HAP-1 (cell line): ENCODE results near the gene CFAP299.
"Not testable (repeated sequence)": the region's sequence is repeated elsewhere in the genome, so short reads cannot be mapped to it uniquely, and the experiment has no call there.

Experiments
- DNase-seq, 2 experiments: peaks; one replicate each; pipeline ENCODE4 v3.0.0-alpha.2; 2016 to 2020; ENCODE audit warnings: low spot score in 2 of 2
- H3K27me3 ChIP-seq: fragments of 250-450 bp; sonication (Bioruptor Pico); 2 replicates; pipeline ENCODE4 v1.5.1; 2020; ENCODE audit warnings: low read depth, mild to moderate bottlenecking, moderate library complexity
- H3K36me3 ChIP-seq: fragments of 250-450 bp; sonication (Bioruptor Pico); replicated peaks from 2 replicates; pipeline ENCODE4 v1.5.1; 2020; ENCODE audit warnings: mild to moderate bottlenecking
- H3K4me1 ChIP-seq: fragments of 250-450 bp; sonication (Bioruptor Pico); 2 replicates; pipeline ENCODE4 v1.5.1; 2020; ENCODE audit warnings: mild to moderate bottlenecking
- H3K4me3 ChIP-seq: fragments of 250-450 bp; sonication (Bioruptor Pico); 2 replicates; pipeline ENCODE4 v1.5.1; 2020; ENCODE audit warnings: mild to moderate bottlenecking, moderate library complexity
- H3K9me3 ChIP-seq: fragments of 250-450 bp; sonication (Bioruptor Pico); 2 replicates; pipeline ENCODE4 v1.5.1; 2020; ENCODE audit warnings: mild to moderate bottlenecking, moderate library complexity
- in situ Hi-C: fragments of 300-500 bp; cut with MboI; formaldehyde crosslinking; loops from 3 replicates; pipeline ENCODE4 v1.14.3; 2020; ENCODE audit warnings: low sequenced_read_pairs, inconsistent platforms, mixed read lengths

CFAP299 gene

GRCh38 chr4:80420638-80421037 lies 85.1 kb downstream of the CFAP299 start:
- Histone ChIP-seq H3K36me3 (no peaks in the 10 kb centered on the region), H3K4me3 (no peak overlapping the region), H3K9me3 (no peaks in the 10 kb centered on the region), H3K27me3 (no peaks in the 10 kb centered on the region), H3K4me1 (peaks cover 25% of the 10 kb centered on the region)
- in situ Hi-C loops: no loop called here
- no peak for DNase-seq

GRCh38 chr4:80422727-80423404 lies 87.3 kb downstream of the CFAP299 start:
- DNase-seq: no peak
- no peaks in the 10 kb centered on the region for H3K27me3 ChIP-seq
- no peak overlapping the region for H3K4me3 ChIP-seq
- H3K4me1 ChIP-seq: peaks cover 38% of the 10 kb centered on the region
- no peaks in the 10 kb centered on the region for H3K36me3 ChIP-seq
- no peaks in the 10 kb centered on the region for H3K9me3 ChIP-seq
- in situ Hi-C loops: no loop called here

- Histone ChIP-seq H3K4me3 (no peak overlapping the region), H3K36me3 (no peaks in the 10 kb centered on the region), H3K4me1 (peaks cover 38% of the 10 kb centered on the region), H3K27me3 (no peaks in the 10 kb centered on the region), H3K9me3 (no peaks in the 10 kb centered on the region)
- no peak for DNase-seq
- in situ Hi-C loops: no loop called here
Observed at GRCh38 chr4:80423553-80424224, 88.2 kb downstream of the CFAP299 start.

- in situ Hi-C loops: no loop called here
- peaks cover 38% of the 10 kb centered on the region for H3K4me1 ChIP-seq
- H3K36me3 ChIP-seq: no peaks in the 10 kb centered on the region
- no peak for DNase-seq
- H3K9me3 ChIP-seq: no peaks in the 10 kb centered on the region
- no peaks in the 10 kb centered on the region for H3K27me3 ChIP-seq
- H3K4me3 ChIP-seq: no peak overlapping the region
Observed at GRCh38 chr4:80424225-80424581, 88.7 kb downstream of the CFAP299 start.

GRCh38 chr4:80425124-80426100 lies 89.9 kb downstream of the CFAP299 start:
- Histone ChIP-seq H3K36me3 (no peaks in the 10 kb centered on the region), H3K27me3 (no peaks in the 10 kb centered on the region), H3K4me3 (no peak overlapping the region), H3K9me3 (no peaks in the 10 kb centered on the region), H3K4me1 (peaks cover 30% of the 10 kb centered on the region)
- DNase-seq: peak; percentile 59 to 96
- in situ Hi-C loops: no loop called here

- peaks cover 8% of the 10 kb centered on the region for H3K4me1 ChIP-seq
- H3K4me3 ChIP-seq: no peak overlapping the region
- no peaks in the 10 kb centered on the region for H3K36me3 ChIP-seq
- in situ Hi-C loops: no loop called here
- no peaks in the 10 kb centered on the region for H3K9me3 ChIP-seq
- H3K27me3 ChIP-seq: no peaks in the 10 kb centered on the region
- no peak for DNase-seq
Observed at GRCh38 chr4:80431203-80431965, 95.9 kb downstream of the CFAP299 start.

GRCh38 chr4:80434238-80434637 lies 98.7 kb downstream of the CFAP299 start:
- in situ Hi-C loops: no loop called here
- DNase-seq: no peak
- Histone ChIP-seq H3K9me3 (no peaks in the 10 kb centered on the region), H3K4me1 (no peaks in the 10 kb centered on the region), H3K36me3 (no peaks in the 10 kb centered on the region), H3K27me3 (no peaks in the 10 kb centered on the region), H3K4me3 (no peak overlapping the region)

- Histone ChIP-seq H3K27me3 (no peaks in the 10 kb centered on the region; the same call in 1 of the 2 replicates), H3K4me1 (no peaks in the 10 kb centered on the region), H3K36me3 (no peaks in the 10 kb centered on the region), H3K9me3 (no peaks in the 10 kb centered on the region), H3K4me3 (no peak overlapping the region)
- no peak for DNase-seq
- in situ Hi-C loops: no loop called here
Observed at GRCh38 chr4:80438016-80438415, 102.5 kb downstream of the CFAP299 start.

GRCh38 chr4:80439294-80440061 lies 103.9 kb downstream of the CFAP299 start:
- H3K9me3 ChIP-seq, DNase-seq, H3K27me3 ChIP-seq, in situ Hi-C loops, H3K36me3 ChIP-seq, H3K4me1 ChIP-seq, H3K4me3 ChIP-seq: not testable (repeated sequence)

GRCh38 chr4:80446248-80446647 lies 110.7 kb downstream of the CFAP299 start:
- Histone ChIP-seq H3K27me3 (no peaks in the 10 kb centered on the region; the same call in 1 of the 2 replicates), H3K4me3 (no peak overlapping the region), H3K36me3 (no peaks in the 10 kb centered on the region), H3K9me3 (no peaks in the 10 kb centered on the region), H3K4me1 (no peaks in the 10 kb centered on the region)
- DNase-seq: no peak
- in situ Hi-C loops: no loop called here

GRCh38 chr4:80446664-80447063 lies 111.1 kb downstream of the CFAP299 start:
- in situ Hi-C loops: no loop called here
- DNase-seq: no peak
- Histone ChIP-seq H3K4me3 (no peak overlapping the region), H3K4me1 (no peaks in the 10 kb centered on the region), H3K36me3 (no peaks in the 10 kb centered on the region), H3K9me3 (no peaks in the 10 kb centered on the region), H3K27me3 (no peaks in the 10 kb centered on the region)

- no peak for DNase-seq
- H3K9me3 ChIP-seq: no peaks in the 10 kb centered on the region
- in situ Hi-C loops: no loop called here
- no peak overlapping the region for H3K4me3 ChIP-seq
- H3K36me3 ChIP-seq: no peaks in the 10 kb centered on the region
- no peaks in the 10 kb centered on the region for H3K4me1 ChIP-seq
- no peaks in the 10 kb centered on the region for H3K27me3 ChIP-seq
Observed at GRCh38 chr4:80447493-80447892, 112.0 kb downstream of the CFAP299 start.

GRCh38 chr4:80448056-80448455 lies 112.5 kb downstream of the CFAP299 start:
- H3K4me1 ChIP-seq: no peaks in the 10 kb centered on the region
- no peaks in the 10 kb centered on the region for H3K27me3 ChIP-seq
- in situ Hi-C loops: no loop called here
- no peak overlapping the region for H3K4me3 ChIP-seq
- DNase-seq: no peak
- no peaks in the 10 kb centered on the region for H3K36me3 ChIP-seq
- H3K9me3 ChIP-seq: no peaks in the 10 kb centered on the region
